Neural cell (in vitro differentiated cells): ENCODE results near the gene ACIN1. TPM values are rescaled to one million over a fixed set of nuclear protein-coding genes. Genes with fewer than 3 reads are reported as not detected.

ENCODE experiments used
- H2AFZ ChIP-seq: fragments of 200-600, 300-800 bp; sonication (generic), shearing (Covaris generic); 2 replicates; pipeline ENCODE4 v1.6.0; 2014; ENCODE audit warnings: low read depth, mild to moderate bottlenecking, antibody characterized with exemption, low read length, moderate library complexity
- H3F3A ChIP-seq: fragments of 200-600 bp; shearing (Covaris generic); 2 replicates; pipeline ENCODE4 v1.6.1; 2016; ENCODE audit warnings: mild to moderate bottlenecking, moderate library complexity, mixed read lengths, antibody characterized with exemption, low read length; ENCODE audit not compliant: insufficient read depth, poor library complexity, severe bottlenecking
- H3K27ac ChIP-seq: fragments of 200-600, 300-800 bp; sonication (generic), shearing (Covaris generic); 2 replicates; pipeline ENCODE4 v1.5.1; 2014; ENCODE audit warnings: mild to moderate bottlenecking, low read length, moderate library complexity
- H3K27me3 ChIP-seq: fragments of 300-800, 200-600 bp; sonication (generic), shearing (Covaris generic); 2 replicates; pipeline ENCODE4 v1.6.0; 2014; ENCODE audit warnings: mild to moderate bottlenecking, low read depth, low read length, moderate library complexity; ENCODE audit not compliant: insufficient read depth
- H3K36me3 ChIP-seq: fragments of 300-800, 200-600 bp; sonication (generic), shearing (Covaris generic); 2 replicates; pipeline ENCODE4 v1.5.1; 2014; ENCODE audit warnings: mild to moderate bottlenecking, antibody characterized with exemption, low read length, moderate library complexity; ENCODE audit not compliant: insufficient read depth
- H3K4me2 ChIP-seq: fragments of 300-800, 200-600 bp; sonication (generic), shearing (Covaris generic); 2 replicates; pipeline ENCODE4 v1.6.0; 2014; ENCODE audit warnings: mild to moderate bottlenecking, low read length
- H3K4me3 ChIP-seq: fragments of 300-800, 200-600 bp; sonication (generic), shearing (Covaris generic); 2 replicates; pipeline ENCODE4 v1.5.1; 2014; ENCODE audit warnings: mild to moderate bottlenecking, low read length, moderate library complexity
- H3K79me2 ChIP-seq: fragments of 200-600 bp; shearing (Covaris generic); replicated peaks from 2 replicates; pipeline ENCODE4 v1.6.0; 2014; ENCODE audit warnings: mild to moderate bottlenecking, low read length, moderate library complexity; ENCODE audit not compliant: insufficient read depth
- H3K9ac ChIP-seq: fragments of 300-800, 200-600 bp; sonication (generic), shearing (Covaris generic); 2 replicates; pipeline ENCODE4 v1.6.1; 2016; ENCODE audit warnings: mild to moderate bottlenecking, low read length, mixed read lengths
- H3K9me2 ChIP-seq: fragments of 200-600 bp; shearing (Covaris generic); 2 replicates; pipeline ENCODE4 v1.6.1; 2016; ENCODE audit warnings: mild to moderate bottlenecking, low read length, mixed read lengths; ENCODE audit not compliant: insufficient read depth
- H3K9me3 ChIP-seq: fragments of 200-600, 300-800 bp; sonication (generic), shearing (Covaris generic); 2 replicates; pipeline ENCODE4 v1.6.1; 2016; ENCODE audit warnings: mild to moderate bottlenecking, mixed run types, low read length, moderate library complexity, mixed read lengths
- H4K20me1 ChIP-seq: fragments of 200-600 bp; shearing (Covaris generic); 2 replicates; pipeline ENCODE4 v1.6.1; 2016; ENCODE audit warnings: mild to moderate bottlenecking, mixed run types; ENCODE audit not compliant: insufficient read depth
- CTCF ChIP-seq: fragments of 450-650 bp; IDR thresholded peaks from 2 replicates; pipeline ENCODE4 v1.5.1; 2014; ENCODE audit warnings: antibody characterized with exemption, mild to moderate bottlenecking, moderate library complexity; ENCODE audit not compliant: poor library complexity, severe bottlenecking
- EP300 ChIP-seq: fragments of 450-650 bp; conservative IDR thresholded peaks from 2 replicates; pipeline ENCODE4 v1.6.1; 2014; ENCODE audit warnings: antibody characterized with exemption, mild to moderate bottlenecking, moderate library complexity; ENCODE audit not compliant: poor library complexity, severe bottlenecking
- EZH2 ChIP-seq: fragments of 200-600, 300-800 bp; shearing (Covaris generic), sonication (generic); IDR thresholded peaks from 2 replicates; pipeline ENCODE4 v1.6.1; 2014; ENCODE audit warnings: antibody characterized with exemption, low read length, borderline replicate concordance, mild to moderate bottlenecking; ENCODE audit not compliant: insufficient read depth, poor library complexity, severe bottlenecking
- POLR2AphosphoS5 ChIP-seq: IDR thresholded peaks from 2 replicates; pipeline ENCODE4 v1.6.1; 2012
- RAD21 ChIP-seq: fragments of 450-650 bp; conservative IDR thresholded peaks from 2 replicates; pipeline ENCODE4 v1.6.1; 2014; ENCODE audit warnings: antibody characterized with exemption, mild to moderate bottlenecking, moderate library complexity
- REST ChIP-seq: IDR thresholded peaks from 2 replicates; pipeline ENCODE4 v1.6.1; 2012; ENCODE audit warnings: borderline replicate concordance
- SMC3 ChIP-seq: fragments of 450-650 bp; conservative IDR thresholded peaks from 2 replicates; pipeline ENCODE4 v1.6.1; 2014; ENCODE audit warnings: antibody characterized with exemption, mild to moderate bottlenecking, moderate library complexity; ENCODE audit not compliant: poor library complexity
- TAF1 ChIP-seq: IDR thresholded peaks from 2 replicates; pipeline ENCODE4 v1.6.1; 2012; ENCODE audit warnings: low read depth
- polyA plus RNA-seq: library from polyadenylated mRNA; depleted of rRNA; stranded (reverse); fragments of >200 nt; gene quantifications from 2 replicates; pipeline ENCODE4 v1.2.3, GENCODE V29; 2014

ACIN1 gene
- polyA plus RNA-seq, 1 donor from 2014 or later = 143 TPM

- no peak overlapping the region for H3K4me3 ChIP-seq
- no peak for TF ChIP-seq POLR2AphosphoS5
- no peak for TF ChIP-seq REST
- TF ChIP-seq SMC3 = no peak
- no peak for TF ChIP-seq EZH2
- no peak for TF ChIP-seq CTCF
- TF ChIP-seq EP300 = no peak
Measured at GRCh38 chr14:23125011-23125410, 30.1 kb upstream of the ACIN1 start.

GRCh38 chr14:23124337-23124954 lies 29.5 kb upstream of the ACIN1 start:
- Histone ChIP-seq H3K4me3 (no peak overlapping the region), H3K79me2 (no peaks in the 10 kb centered on the region), H3F3A (no peaks in the 10 kb centered on the region), H3K4me2 (no peak overlapping the region), H3K27me3 (no peaks in the 10 kb centered on the region), H3K9me2 (no peaks in the 10 kb centered on the region), H3K27ac (no peak overlapping the region), H3K36me3 (no peaks in the 10 kb centered on the region), H2AFZ (no peak overlapping the region), H3K9ac (no peak overlapping the region), H4K20me1 (no peaks in the 10 kb centered on the region), H3K9me3 (no peaks in the 10 kb centered on the region)
- TF ChIP-seq TAF1 (no peak), POLR2AphosphoS5 (no peak), RAD21 (no peak), EZH2 (no peak), EP300 (no peak), SMC3 (no peak)

More at GRCh38 chr14:23125011-23125410, 30.1 kb upstream of the ACIN1 start:
- Histone ChIP-seq H3K79me2 (no peaks in the 10 kb centered on the region), H3K27me3 (no peaks in the 10 kb centered on the region), H3K27ac (no peak overlapping the region), H4K20me1 (no peaks in the 10 kb centered on the region), H3K9ac (no peak overlapping the region), H3K4me2 (no peak overlapping the region), H3K9me3 (no peaks in the 10 kb centered on the region), H3K36me3 (no peaks in the 10 kb centered on the region), H2AFZ (no peak overlapping the region), H3F3A (no peaks in the 10 kb centered on the region), H3K9me2 (no peaks in the 10 kb centered on the region)
